DOHH2 (cell line): ENCODE results near the gene EIPR1.

ENCODE experiments used
- H3F3A ChIP-seq: fragments of 200-600 bp; sonication (generic), shearing (Covaris generic); 2 replicates; pipeline ENCODE4 v1.6.0; 2016; ENCODE audit warnings: antibody characterized with exemption, mild to moderate bottlenecking; ENCODE audit not compliant: control insufficient read depth, insufficient read depth
- H3K27ac ChIP-seq: fragments of 200-600 bp; sonication (generic); 2 replicates; pipeline ENCODE4 v1.5.1; 2014; ENCODE audit warnings: low read depth, mild to moderate bottlenecking, low read length, moderate library complexity
- H3K27me3 ChIP-seq: fragments of 200-600 bp; sonication (generic); 2 replicates; pipeline ENCODE4 v1.6.1; 2014; ENCODE audit warnings: mild to moderate bottlenecking, low read length, mixed read lengths; ENCODE audit not compliant: control insufficient read depth
- H3K36me3 ChIP-seq: fragments of 200-600 bp; sonication (generic); 2 replicates; pipeline ENCODE4 v1.6.1; 2014; ENCODE audit warnings: mild to moderate bottlenecking, low read length, moderate library complexity, mixed read lengths; ENCODE audit not compliant: control insufficient read depth
- H3K4me1 ChIP-seq: fragments of 200-600 bp; sonication (generic); 2 replicates; pipeline ENCODE4 v1.6.1; 2014; ENCODE audit warnings: mild to moderate bottlenecking, low read length, mixed read lengths; ENCODE audit not compliant: control insufficient read depth
- H3K4me2 ChIP-seq: fragments of 200-600 bp; sonication (generic); 2 replicates; pipeline ENCODE4 v1.6.0; 2014; ENCODE audit warnings: mild to moderate bottlenecking, low read length, moderate library complexity
- H3K4me3 ChIP-seq: fragments of 200-600 bp; sonication (generic); 2 replicates; pipeline ENCODE4 v1.5.1; 2014; ENCODE audit warnings: mild to moderate bottlenecking, low read length, mixed read lengths
- H3K79me2 ChIP-seq: fragments of 200-600 bp; sonication (generic); 2 replicates; pipeline ENCODE4 v1.6.1; 2014; ENCODE audit warnings: mild to moderate bottlenecking, low read length, mixed read lengths; ENCODE audit not compliant: control insufficient read depth
- H3K9me2 ChIP-seq: fragments of 200-600 bp; sonication (generic); replicated peaks from 2 replicates; pipeline ENCODE4 v1.6.1; 2014; ENCODE audit warnings: mild to moderate bottlenecking, low read length, mixed read lengths; ENCODE audit not compliant: control insufficient read depth
- H3K9me3 ChIP-seq: fragments of 200-600 bp; sonication (generic); 2 replicates; pipeline ENCODE4 v1.6.1; 2014; ENCODE audit warnings: antibody characterized with exemption, low read length, mixed read lengths; ENCODE audit not compliant: control insufficient read depth, insufficient read depth
- H4K20me1 ChIP-seq: fragments of 200-600 bp; sonication (generic); 2 replicates; pipeline ENCODE4 v1.6.0; 2014; ENCODE audit warnings: low read depth, mild to moderate bottlenecking, antibody characterized with exemption, low read length, moderate library complexity; ENCODE audit not compliant: control insufficient read depth, insufficient read depth
- CTCF ChIP-seq: fragments of 200-600 bp; sonication (generic); IDR thresholded peaks from one replicate; pipeline ENCODE4 v1.5.1; 2014; ENCODE audit warnings: antibody characterized with exemption, mild to moderate bottlenecking, low read depth, low read length; ENCODE audit not compliant: poor library complexity, severe bottlenecking
- EZH2phosphoT487 ChIP-seq: fragments of 200-600 bp; sonication (generic); IDR thresholded peaks from 2 replicates; pipeline ENCODE4 v1.6.1; 2017; ENCODE audit warnings: borderline replicate concordance, mild to moderate bottlenecking, antibody characterized with exemption, low read length, moderate library complexity, mixed read lengths

The EIPR1 gene

GRCh38 chr2:3282056-3282998, 95.3 kb downstream of the EIPR1 start:
- H3F3A ChIP-seq = no peaks in the 10 kb centered on the region
- H3K4me2 ChIP-seq = no peak overlapping the region
- H3K9me3 ChIP-seq = no peaks in the 10 kb centered on the region
- no peaks in the 10 kb centered on the region for H4K20me1 ChIP-seq
- H3K4me3 ChIP-seq = no peak overlapping the region
- no peaks in the 10 kb centered on the region for H3K9me2 ChIP-seq
- TF ChIP-seq CTCF = no peak
- TF ChIP-seq EZH2phosphoT487 = no peak
- no peaks in the 10 kb centered on the region for H3K36me3 ChIP-seq
- H3K27ac ChIP-seq = no peak overlapping the region
- H3K4me1 ChIP-seq = no peaks in the 10 kb centered on the region
- peaks cover 6% of the 10 kb centered on the region; the same call in 1 of the 2 replicates for H3K79me2 ChIP-seq
- H3K27me3 ChIP-seq = no peaks in the 10 kb centered on the region

GRCh38 chr2:3280683-3281520, 96.7 kb downstream of the EIPR1 start:
- no peak overlapping the region for H3K4me2 ChIP-seq
- H3F3A ChIP-seq = no peaks in the 10 kb centered on the region
- no peaks in the 10 kb centered on the region for H3K36me3 ChIP-seq
- H3K9me3 ChIP-seq = no peaks in the 10 kb centered on the region
- H4K20me1 ChIP-seq = no peaks in the 10 kb centered on the region
- H3K4me3 ChIP-seq = no peak overlapping the region
- H3K79me2 ChIP-seq = no peaks in the 10 kb centered on the region
- TF ChIP-seq CTCF (no peak), EZH2phosphoT487 (no peak)
- no peak overlapping the region for H3K27ac ChIP-seq
- no peaks in the 10 kb centered on the region for H3K4me1 ChIP-seq
- no peaks in the 10 kb centered on the region for H3K27me3 ChIP-seq
- H3K9me2 ChIP-seq = no peaks in the 10 kb centered on the region

- Histone ChIP-seq H3K27me3 (no peaks in the 10 kb centered on the region), H3K4me2 (no peak overlapping the region), H3K9me2 (no peaks in the 10 kb centered on the region), H3F3A (no peaks in the 10 kb centered on the region), H3K4me3 (no peak overlapping the region), H3K79me2 (no peaks in the 10 kb centered on the region), H3K36me3 (no peaks in the 10 kb centered on the region), H3K27ac (no peak overlapping the region), H3K9me3 (peaks cover under 1% of the 10 kb centered on the region; the same call in 1 of the 2 replicates), H3K4me1 (no peaks in the 10 kb centered on the region), H4K20me1 (no peaks in the 10 kb centered on the region)
- no peak for TF ChIP-seq EZH2phosphoT487
These were observed 97.4 kb downstream of the EIPR1 start for GRCh38 chr2:3280197-3280596.
